ENCODE data around the gene UTY. TPM values are rescaled to one million over a fixed set of nuclear protein-coding genes. Genes with fewer than 3 reads are reported as not detected.

UTY gene
- total RNA-seq, 1 experiment from 2014 or later, result 4.0 TPM

- no peak for DNase-seq (ENCODE audit: low read depth)
- in situ Hi-C loops (cut with HindIII; ENCODE audit: low pct_unique_long_range_greater_than_20kb, low sequenced_read_pairs), result no loop called here
Observed at GRCh38 chrY:13429551-13429950, 50.3 kb downstream of the UTY start.

- DNase-seq (ENCODE audit: low read depth), result no peak
- in situ Hi-C loops (cut with HindIII; ENCODE audit: low pct_unique_long_range_greater_than_20kb, low sequenced_read_pairs), result no loop called here
Observed at GRCh38 chrY:13423281-13423732, 56.5 kb downstream of the UTY start.

GRCh38 chrY:13416869-13417661, 62.8 kb downstream of the UTY start:
- in situ Hi-C loops (cut with HindIII; ENCODE audit: low pct_unique_long_range_greater_than_20kb, low sequenced_read_pairs), result no loop called here
- DNase-seq (ENCODE audit: low read depth), result no peak

GRCh38 chrY:13415556-13415955, 64.3 kb downstream of the UTY start:
- no peak for DNase-seq (ENCODE audit: low read depth)
- in situ Hi-C loops (cut with HindIII; ENCODE audit: low pct_unique_long_range_greater_than_20kb, low sequenced_read_pairs), result no loop called here

- in situ Hi-C loops (cut with HindIII; ENCODE audit: low pct_unique_long_range_greater_than_20kb, low sequenced_read_pairs), result no loop called here
- DNase-seq (ENCODE audit: low read depth), result no peak
Observed at GRCh38 chrY:13398876-13399275, 81.0 kb downstream of the UTY start.

- in situ Hi-C loops (cut with HindIII; ENCODE audit: low pct_unique_long_range_greater_than_20kb, low sequenced_read_pairs), result no loop called here
- DNase-seq (ENCODE audit: low read depth), result no peak
Observed at GRCh38 chrY:13381110-13381683, 98.6 kb downstream of the UTY start.

GRCh38 chrY:13370868-13371800, 108.7 kb downstream of the UTY start:
- DNase-seq (ENCODE audit: low read depth), result no peak
- in situ Hi-C loops (cut with HindIII; ENCODE audit: low pct_unique_long_range_greater_than_20kb, low sequenced_read_pairs), result no loop called here

GRCh38 chrY:13370245-13370644, 109.6 kb downstream of the UTY start:
- no peak for DNase-seq (ENCODE audit: low read depth)
- in situ Hi-C loops (cut with HindIII; ENCODE audit: low pct_unique_long_range_greater_than_20kb, low sequenced_read_pairs), result no loop called here

- DNase-seq (ENCODE audit: low read depth), result no peak
- in situ Hi-C loops (cut with HindIII; ENCODE audit: low pct_unique_long_range_greater_than_20kb, low sequenced_read_pairs), result no loop called here
Observed at GRCh38 chrY:13368513-13368845, 111.4 kb downstream of the UTY start.

- DNase-seq (ENCODE audit: low read depth), result no peak
- in situ Hi-C loops (cut with HindIII; ENCODE audit: low pct_unique_long_range_greater_than_20kb, low sequenced_read_pairs), result no loop called here
Observed at GRCh38 chrY:13363641-13364040, 116.2 kb downstream of the UTY start.

GRCh38 chrY:13362662-13363061, 117.2 kb downstream of the UTY start:
- no peak for DNase-seq (ENCODE audit: low read depth)
- in situ Hi-C loops (cut with HindIII; ENCODE audit: low pct_unique_long_range_greater_than_20kb, low sequenced_read_pairs), result no loop called here

- no peak for DNase-seq (ENCODE audit: low read depth)
- in situ Hi-C loops (cut with HindIII; ENCODE audit: low pct_unique_long_range_greater_than_20kb, low sequenced_read_pairs), result no loop called here
Observed at GRCh38 chrY:13361656-13362636, 117.9 kb downstream of the UTY start.

GRCh38 chrY:13351443-13351842, 128.4 kb downstream of the UTY start:
- DNase-seq (ENCODE audit: low read depth), result peak; percentile 27
- in situ Hi-C loops (cut with HindIII; ENCODE audit: low pct_unique_long_range_greater_than_20kb, low sequenced_read_pairs), result no loop called here

- DNase-seq (ENCODE audit: low read depth), result no peak
- in situ Hi-C loops (cut with HindIII; ENCODE audit: low pct_unique_long_range_greater_than_20kb, low sequenced_read_pairs), result no loop called here
Observed at GRCh38 chrY:13347106-13347505, 132.7 kb downstream of the UTY start.

GRCh38 chrY:13345549-13345948, 134.3 kb downstream of the UTY start:
- DNase-seq (ENCODE audit: low read depth), result no peak
- in situ Hi-C loops (cut with HindIII; ENCODE audit: low pct_unique_long_range_greater_than_20kb, low sequenced_read_pairs), result no loop called here

- in situ Hi-C loops (cut with HindIII; ENCODE audit: low pct_unique_long_range_greater_than_20kb, low sequenced_read_pairs), result no loop called here
- no peak for DNase-seq (ENCODE audit: low read depth)
Observed at GRCh38 chrY:13343307-13343946, 136.4 kb downstream of the UTY start.

GRCh38 chrY:13339939-13340338, 139.9 kb downstream of the UTY start:
- no peak for DNase-seq (ENCODE audit: low read depth)
- in situ Hi-C loops (cut with HindIII; ENCODE audit: low pct_unique_long_range_greater_than_20kb, low sequenced_read_pairs), result no loop called here

GRCh38 chrY:13339381-13339780, 140.5 kb downstream of the UTY start:
- no peak for DNase-seq (ENCODE audit: low read depth)
- in situ Hi-C loops (cut with HindIII; ENCODE audit: low pct_unique_long_range_greater_than_20kb, low sequenced_read_pairs), result no loop called here

Data from Caki2 (cell line).